ENCODE results near the gene SNAPC5. TPM values are rescaled to one million over a fixed set of nuclear protein-coding genes. Genes with fewer than 3 reads are reported as not detected.
A peak's percentile ranks its signal among the peaks of the same experiment; 100 is the strongest.

The SNAPC5 gene
- total RNA-seq, 2 experiments from 2014 or later = 27.7 to 31.4 TPM

GRCh38 chr15:66523926-66524325 lies 26.4 kb upstream of the SNAPC5 start:
- H3K4me1 Mint-ChIP-seq (ENCODE audit: low read depth) = peaks cover 3% of the 10 kb centered on the region
- ChIA-PET CTCF (interaction anchor here (0.8 kb wide), 1 partner anchor 26 kb away, joined by 3 read pairs; no protein-coding TSS in a partner anchor), POLR2A (interaction anchor here (1.9 kb wide), 1 partner anchor 19 kb away, joined by 7 read pairs; the partner anchor contains the start of gene ZWILCH)
- no peak overlapping the region for H3K27ac Mint-ChIP-seq
- no peak overlapping the region for H3K4me3 Mint-ChIP-seq
- no peaks in the 10 kb centered on the region for H3K9me3 Mint-ChIP-seq
- no peak for ATAC-seq
- H3K27me3 Mint-ChIP-seq = no peaks in the 10 kb centered on the region
- peaks cover 28% of the 10 kb centered on the region for H3K36me3 Mint-ChIP-seq (ENCODE audit: low read depth)
- no peak for DNase-seq
- no peak for TF ChIP-seq CTCF (IDR thresholded peaks at IDR 0.05)
- intact Hi-C loops (cut with micrococcal nuclease) = no loop called here

GRCh38 chr15:66515901-66516322 lies 18.4 kb upstream of the SNAPC5 start:
- Mint-ChIP-seq H3K36me3 (ENCODE audit: low read depth) (peaks cover 12% of the 10 kb centered on the region), H3K9me3 (no peaks in the 10 kb centered on the region), H3K27ac (no peak overlapping the region), H3K27me3 (no peaks in the 10 kb centered on the region), H3K4me3 (no peak overlapping the region), H3K4me1 (ENCODE audit: low read depth) (no peaks in the 10 kb centered on the region)
- TF ChIP-seq CTCF (IDR thresholded peaks at IDR 0.05) = no peak
- ChIA-PET POLR2A (interaction anchor here (0.8 to 1.2 kb wide), 2 partner anchors 10 to 19 kb away, joined by 3 to 4 read pairs; partner anchors contain the start of gene ZWILCH), CTCF (no interaction called here)
- intact Hi-C loops (cut with micrococcal nuclease) = no loop called here
- no peak for ATAC-seq
- DNase-seq = no peak

- Mint-ChIP-seq H3K9me3 (no peaks in the 10 kb centered on the region), H3K4me3 (no peak overlapping the region), H3K27me3 (no peaks in the 10 kb centered on the region), H3K36me3 (ENCODE audit: low read depth) (peaks cover 16% of the 10 kb centered on the region), H3K27ac (no peak overlapping the region), H3K4me1 (ENCODE audit: low read depth) (no peaks in the 10 kb centered on the region)
- TF ChIP-seq CTCF (IDR thresholded peaks at IDR 0.05) = no peak
- ChIA-PET CTCF (interaction anchor here (1.3 kb wide), 1 partner anchor 15 kb away, joined by 3 read pairs; no protein-coding TSS in a partner anchor), POLR2A (interaction anchor here (0.6 kb wide), 1 partner anchor 10 kb away, joined by 3 read pairs; the partner anchor contains the start of genes RPL4 and ZWILCH)
- intact Hi-C loops (cut with micrococcal nuclease) = no loop called here
- DNase-seq (no peak), ATAC-seq (no peak)
Measured at GRCh38 chr15:66514586-66514985, 17.0 kb upstream of the SNAPC5 start.

- Mint-ChIP-seq H3K4me1 (ENCODE audit: low read depth) (peaks cover 12% of the 10 kb centered on the region), H3K4me3 (no peak overlapping the region), H3K27ac (peak overlapping the region; percentile 4), H3K36me3 (ENCODE audit: low read depth) (peaks cover 25% of the 10 kb centered on the region), H3K27me3 (no peaks in the 10 kb centered on the region), H3K9me3 (no peaks in the 10 kb centered on the region)
- intact Hi-C loops (cut with micrococcal nuclease) = no loop called here
- no peak for TF ChIP-seq CTCF (IDR thresholded peaks at IDR 0.05)
- DNase-seq (no peak), ATAC-seq (no peak)
- ChIA-PET POLR2A (interaction anchor here (1.0 kb wide), 1 partner anchor 17 kb away, joined by 3 read pairs; no protein-coding TSS in a partner anchor), CTCF (interaction anchor here (2.9 kb wide), 1 partner anchor 10 kb away, joined by 17 read pairs; the partner anchor contains the start of gene SNAPC5)
Measured at GRCh38 chr15:66508293-66508883, 10.8 kb upstream of the SNAPC5 start.

- TF ChIP-seq CTCF (IDR thresholded peaks at IDR 0.05) = no peak
- H3K27ac Mint-ChIP-seq = peak overlapping the region; percentile 100
- peak overlapping the region; percentile 99 for H3K4me3 Mint-ChIP-seq
- DNase-seq (peak; percentile 13), ATAC-seq (no peak)
- no peaks in the 10 kb centered on the region for H3K9me3 Mint-ChIP-seq
- ChIA-PET CTCF (interaction anchor here (2.9 kb wide), 1 partner anchor 8 kb away, joined by 17 read pairs; the partner anchor contains the start of gene SNAPC5), POLR2A (interaction anchor here (0.9 to 4.0 kb wide), 12 partner anchors 9 to 212 kb away, joined by 3 to 27 read pairs (median 7); partner anchors contain the start of genes DIS3L, MAP2K1, SNAPC5 and TIPIN)
- H3K36me3 Mint-ChIP-seq (ENCODE audit: low read depth) = peaks cover 51% of the 10 kb centered on the region
- peaks cover 31% of the 10 kb centered on the region for H3K4me1 Mint-ChIP-seq (ENCODE audit: low read depth)
- H3K27me3 Mint-ChIP-seq = no peaks in the 10 kb centered on the region
- intact Hi-C loops (cut with micrococcal nuclease) = no loop called here
Measured at GRCh38 chr15:66505818-66506217, 8.3 kb upstream of the SNAPC5 start.

Data from activated CD8-positive, alpha-beta T cell treated with anti-CD3 and anti-CD28 coated beads for 36 hours (primary cell).